Measurements from ENCODE around the gene TMEM151A.

TMEM151A gene

GRCh38 chr11:66283461-66284105 is 8.1 kb upstream of the TMEM151A start:
- DNase-seq = no peak

- DNase-seq = no peak
These were observed 7.1 kb upstream of the TMEM151A start for GRCh38 chr11:66284526-66285078.

- no peak for DNase-seq
These were observed 6.3 kb upstream of the TMEM151A start for GRCh38 chr11:66285250-66285947.

GRCh38 chr11:66286699-66287098 is 5.0 kb upstream of the TMEM151A start:
- DNase-seq = no peak

GRCh38 chr11:66287211-66287888 is 4.3 kb upstream of the TMEM151A start:
- DNase-seq = no peak

- DNase-seq = no peak
These were observed 3.6 kb upstream of the TMEM151A start for GRCh38 chr11:66287889-66288670.

- DNase-seq = peak; percentile 99
These were observed 2.8 kb upstream of the TMEM151A start, which contains the start of gene YIF1A for GRCh38 chr11:66288671-66289547. TSS of gene YIF1A (minus strand) at chr11:66289143. CDS start at chr11:66288985, 158 bp downstream.

GRCh38 chr11:66289548-66290329 is 2.0 kb upstream of the TMEM151A start:
- DNase-seq = peak; percentile 83

- DNase-seq = no peak
These were observed 1.4 kb upstream of the TMEM151A start for GRCh38 chr11:66290330-66290621.

- no peak for DNase-seq
These were observed 390 bp upstream of the TMEM151A start for GRCh38 chr11:66291303-66291705.

- no peak for DNase-seq
These were observed 1.0 kb downstream of the TMEM151A start for GRCh38 chr11:66292543-66293332.

GRCh38 chr11:66293352-66293751 is 1.7 kb downstream of the TMEM151A start:
- no peak for DNase-seq

GRCh38 chr11:66293777-66294625 is 2.3 kb downstream of the TMEM151A start:
- no peak for DNase-seq

- no peak for DNase-seq
These were observed 3.2 kb downstream of the TMEM151A start for GRCh38 chr11:66294626-66295620.

- no peak for DNase-seq
These were observed 5.9 kb downstream of the TMEM151A start for GRCh38 chr11:66297610-66298009.

GRCh38 chr11:66299186-66299585 is 7.5 kb downstream of the TMEM151A start:
- no peak for DNase-seq

- DNase-seq = no peak
These were observed 11.0 kb downstream of the TMEM151A start for GRCh38 chr11:66302656-66303055.

GRCh38 chr11:66309475-66309874 is 17.8 kb downstream of the TMEM151A start:
- DNase-seq = no peak

Data from NCI-H2227 treated with DMSO at 0.1 percent for 48 hours (cell line).